ENCODE measurements around the gene OBP2B.

Gene OBP2B

DNA sequence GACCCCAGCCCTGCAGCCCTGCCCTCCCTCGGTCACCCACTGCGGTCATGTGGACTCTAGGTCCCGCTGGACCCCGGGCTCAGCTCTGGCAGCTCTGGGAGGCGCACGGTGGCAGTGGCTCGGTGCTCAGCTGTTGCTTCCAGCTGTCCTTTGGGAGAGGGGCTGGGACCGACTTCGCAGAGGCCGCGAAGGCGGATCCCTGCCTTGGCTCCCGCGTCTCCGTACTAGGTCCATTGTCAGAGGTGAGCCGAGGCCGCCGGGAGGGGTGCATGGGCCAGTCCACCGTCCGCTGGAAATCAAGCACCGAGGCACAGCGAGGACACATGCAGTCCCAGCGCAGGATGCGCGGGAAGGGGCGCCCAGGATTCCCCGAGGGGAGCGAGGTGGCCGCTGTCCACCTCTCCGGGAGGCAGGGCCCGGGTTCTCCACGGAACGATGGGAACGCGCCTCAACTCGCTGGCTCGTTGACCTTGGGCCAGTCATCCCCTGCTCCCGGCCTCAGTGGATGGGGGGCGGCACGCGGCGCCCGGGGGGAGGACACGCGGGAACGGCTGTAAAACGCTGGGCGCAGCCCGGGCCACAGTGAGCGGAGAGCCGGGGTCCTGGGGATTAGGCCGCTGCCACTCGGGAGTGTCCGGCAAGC lies 46.1 kb downstream of the OBP2B start:
- DNase-seq (ENCODE audit: low read depth, low spot score), result no peak
- TF ChIP-seq, protein P1, sequence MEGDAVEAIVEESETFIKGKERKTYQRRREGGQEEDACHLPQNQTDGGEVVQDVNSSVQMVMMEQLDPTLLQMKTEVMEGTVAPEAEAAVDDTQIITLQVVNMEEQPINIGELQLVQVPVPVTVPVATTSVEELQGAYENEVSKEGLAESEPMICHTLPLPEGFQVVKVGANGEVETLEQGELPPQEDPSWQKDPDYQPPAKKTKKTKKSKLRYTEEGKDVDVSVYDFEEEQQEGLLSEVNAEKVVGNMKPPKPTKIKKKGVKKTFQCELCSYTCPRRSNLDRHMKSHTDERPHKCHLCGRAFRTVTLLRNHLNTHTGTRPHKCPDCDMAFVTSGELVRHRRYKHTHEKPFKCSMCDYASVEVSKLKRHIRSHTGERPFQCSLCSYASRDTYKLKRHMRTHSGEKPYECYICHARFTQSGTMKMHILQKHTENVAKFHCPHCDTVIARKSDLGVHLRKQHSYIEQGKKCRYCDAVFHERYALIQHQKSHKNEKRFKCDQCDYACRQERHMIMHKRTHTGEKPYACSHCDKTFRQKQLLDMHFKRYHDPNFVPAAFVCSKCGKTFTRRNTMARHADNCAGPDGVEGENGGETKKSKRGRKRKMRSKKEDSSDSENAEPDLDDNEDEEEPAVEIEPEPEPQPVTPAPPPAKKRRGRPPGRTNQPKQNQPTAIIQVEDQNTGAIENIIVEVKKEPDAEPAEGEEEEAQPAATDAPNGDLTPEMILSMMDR (IDR thresholded peaks at IDR 0.05; ENCODE audit: low read depth, low read length), result no peak
- in situ Hi-C loops (cut with HindIII; ENCODE audit: low sequenced_read_pairs), result no loop called here
- H3K4me3 ChIP-seq (ENCODE audit: low read depth, low read length), result peak overlapping the region; percentile 49

DNA sequence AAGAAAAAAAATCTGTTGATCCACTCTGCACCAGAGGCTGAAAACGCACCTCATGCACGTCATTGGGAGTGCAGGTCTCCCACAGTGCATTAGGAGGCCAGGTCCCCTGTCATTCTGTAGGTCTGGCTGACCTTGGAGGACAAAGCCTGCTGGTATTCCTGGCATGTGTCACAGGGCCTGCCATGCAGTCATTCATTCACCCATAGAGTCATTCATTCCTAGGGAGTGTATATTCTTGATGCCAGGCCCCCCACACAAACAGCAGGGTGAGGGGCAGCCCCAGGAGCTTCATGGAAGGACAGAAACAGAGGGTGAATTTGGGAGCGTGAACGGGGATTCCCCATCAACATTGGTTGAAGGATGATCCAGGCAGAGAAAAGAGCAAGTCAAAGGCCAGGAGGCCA lies 47.5 kb downstream of the OBP2B start:
- TF ChIP-seq, protein P1 (IDR thresholded peaks at IDR 0.05; ENCODE audit: low read depth, low read length), result no peak
- no peak for DNase-seq (ENCODE audit: low read depth, low spot score)
- H3K4me3 ChIP-seq (ENCODE audit: low read depth, low read length), result no peak overlapping the region
- in situ Hi-C loops (cut with HindIII; ENCODE audit: low sequenced_read_pairs), result no loop called here

DNA sequence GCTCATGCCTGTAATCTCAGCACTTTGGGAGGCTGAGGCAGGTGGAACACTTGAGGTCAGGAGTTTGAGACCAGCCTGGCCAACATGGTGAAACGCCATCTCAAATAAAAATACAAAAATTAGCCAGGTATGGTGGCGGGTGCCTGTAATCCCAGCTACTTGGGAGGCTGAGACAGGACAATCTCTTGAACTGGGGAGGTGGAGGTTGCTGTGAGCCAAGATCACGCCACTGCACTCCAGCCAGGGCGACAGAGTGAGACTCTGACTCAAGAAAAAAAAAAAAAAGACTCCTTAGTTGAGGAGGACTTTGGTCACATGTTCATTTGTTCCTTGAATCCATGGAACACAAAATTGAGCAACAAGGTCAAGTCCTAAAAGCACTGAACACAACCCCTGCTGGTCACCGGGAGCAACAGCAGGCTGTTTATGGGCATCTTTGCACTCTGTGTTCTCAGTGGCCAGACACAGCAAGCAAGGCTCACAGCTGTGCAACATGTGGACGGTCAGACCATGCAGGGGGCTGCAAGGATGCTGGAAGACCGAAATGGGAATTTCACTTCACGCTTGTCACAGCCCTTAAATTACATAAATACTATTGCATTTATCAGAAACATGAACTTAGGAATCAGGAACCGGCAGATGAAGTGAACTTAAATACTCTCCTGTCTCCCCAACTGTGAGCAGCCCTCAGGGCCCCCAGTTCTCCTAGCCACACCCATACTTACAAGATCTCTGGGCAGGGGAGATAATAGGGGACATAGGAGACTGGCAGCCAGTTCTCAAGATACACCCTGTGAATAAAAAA lies 48.1 kb downstream of the OBP2B start:
- H3K4me3 ChIP-seq (ENCODE audit: low read depth, low read length), result no peak overlapping the region
- TF ChIP-seq, protein P1 (IDR thresholded peaks at IDR 0.05; ENCODE audit: low read depth, low read length), result peak; percentile 86
- peak; percentile 57 for DNase-seq (ENCODE audit: low read depth, low spot score)
- in situ Hi-C loops (cut with HindIII; ENCODE audit: low sequenced_read_pairs), result no loop called here

DNA sequence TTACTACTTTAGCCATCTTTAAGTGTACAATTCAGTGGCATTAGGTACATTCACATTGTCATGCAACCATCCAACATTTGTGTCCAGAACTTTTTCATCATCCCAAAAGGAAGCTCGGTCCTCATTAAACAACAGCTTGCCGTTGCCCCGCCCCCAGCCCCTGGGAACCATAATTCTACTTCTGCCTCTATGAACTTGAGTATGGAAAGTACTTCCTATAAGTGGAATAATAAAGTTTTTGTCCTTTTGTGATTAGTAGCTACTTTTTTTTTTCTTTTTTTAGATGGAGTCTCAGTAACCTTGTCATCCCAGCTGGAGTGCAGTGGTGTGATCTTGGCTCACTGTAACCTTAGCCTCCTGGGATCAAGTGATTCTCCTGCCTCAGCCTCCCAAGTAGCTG lies 50.4 kb downstream of the OBP2B start:
- in situ Hi-C loops (cut with HindIII; ENCODE audit: low sequenced_read_pairs), result no loop called here
- TF ChIP-seq, protein P1 (IDR thresholded peaks at IDR 0.05; ENCODE audit: low read depth, low read length), result no peak
- DNase-seq (ENCODE audit: low read depth, low spot score), result no peak
- no peak overlapping the region for H3K4me3 ChIP-seq (ENCODE audit: low read depth, low read length)

Data from astrocyte of the spinal cord (primary cell).